Stimulated activated CD8-positive, alpha-beta memory T cell treated with anti-CD3 and anti-CD28 coated beads, Interleukin-4, amount 100 ng/mL, for 4 hours (primary cell): ENCODE results near the gene CAB39L.

Experiments used
- DNase-seq, 2 donors: peaks; one replicate each; pipeline ENCODE4 v3.0.0-alpha.2; 2020; ENCODE audit warnings: low read depth in 2 of 2, low spot score in 1 of 2

The CAB39L gene

DNA sequence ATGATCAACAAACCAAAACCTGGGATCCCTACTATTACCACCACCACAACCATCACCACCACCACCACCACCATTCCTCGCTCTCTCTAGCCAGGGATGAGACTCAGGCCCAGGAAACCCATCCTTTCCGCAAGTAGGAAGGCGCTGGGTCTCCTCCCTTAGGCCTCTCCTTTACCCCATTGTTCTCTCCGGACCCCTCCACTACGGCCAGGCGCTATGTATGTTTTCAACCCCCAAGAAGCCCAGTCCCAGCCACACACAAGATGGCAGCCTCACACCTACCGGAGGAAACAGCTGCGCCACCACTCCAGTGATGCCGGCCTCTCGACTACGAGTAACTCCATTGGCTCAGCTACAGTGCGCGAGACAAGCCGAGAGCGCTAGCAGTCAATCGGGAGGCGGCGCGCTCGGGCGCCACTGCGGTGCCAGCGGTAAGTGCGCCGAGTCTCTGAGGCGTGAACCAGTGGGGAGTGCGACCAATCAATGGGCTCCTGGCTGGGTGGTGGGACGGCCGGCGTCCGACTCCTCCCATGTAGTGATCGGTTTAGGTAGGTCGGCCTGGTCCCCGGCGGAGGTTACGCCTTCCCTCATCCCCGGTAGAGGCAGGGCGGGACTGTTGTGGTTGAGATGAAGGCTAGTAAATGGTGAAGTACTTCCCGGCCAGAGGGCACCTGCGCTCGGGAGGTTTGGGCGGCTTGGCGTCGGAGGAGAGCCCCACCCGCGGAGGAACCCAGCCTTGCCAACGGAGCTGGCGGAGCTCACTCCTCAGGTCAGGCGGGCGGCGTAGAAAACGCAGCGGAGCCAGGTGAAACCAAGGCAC, at the start of gene CAB39L, which contains the start of gene SETDB2:
CAB39L (minus strand) TSS at position 361 of the 820 bp plus-strand sequence. CDS start 61,154 bp downstream, outside the sequence.
SETDB2 (plus strand) TSS at position 571 of the 820 bp plus-strand sequence. CDS start 7,620 bp downstream, outside the sequence.
- DNase-seq, result peak; percentile 95 to 99

DNA sequence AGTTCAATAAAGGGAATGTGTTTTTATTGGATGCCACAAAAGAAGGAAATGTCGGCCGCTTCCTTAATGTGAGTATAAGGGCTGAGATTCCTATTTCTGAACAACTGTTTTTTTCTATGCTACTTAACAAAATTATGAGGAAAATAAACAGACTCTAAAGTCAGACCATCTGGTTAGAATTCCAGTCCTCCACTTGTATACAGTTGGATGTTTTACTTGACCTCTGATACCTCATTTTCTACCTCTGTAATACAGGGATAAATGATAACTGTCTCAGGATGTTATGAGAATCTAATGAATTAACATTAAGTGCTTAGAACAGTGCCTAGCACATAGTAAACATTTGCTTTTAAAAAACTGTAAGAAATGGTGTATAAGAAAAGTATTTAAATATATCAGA, 44.7 kb upstream of the CAB39L start:
- DNase-seq, result no peak

GRCh38 chr13:49481788-49482187, 37.9 kb upstream of the CAB39L start:
- DNase-seq, result no peak

- DNase-seq, result no peak
Observed at GRCh38 chr13:49476529-49476928, 32.7 kb upstream of the CAB39L start.

- DNase-seq, result no peak
Observed at GRCh38 chr13:49472186-49472585, 28.3 kb upstream of the CAB39L start.

DNA sequence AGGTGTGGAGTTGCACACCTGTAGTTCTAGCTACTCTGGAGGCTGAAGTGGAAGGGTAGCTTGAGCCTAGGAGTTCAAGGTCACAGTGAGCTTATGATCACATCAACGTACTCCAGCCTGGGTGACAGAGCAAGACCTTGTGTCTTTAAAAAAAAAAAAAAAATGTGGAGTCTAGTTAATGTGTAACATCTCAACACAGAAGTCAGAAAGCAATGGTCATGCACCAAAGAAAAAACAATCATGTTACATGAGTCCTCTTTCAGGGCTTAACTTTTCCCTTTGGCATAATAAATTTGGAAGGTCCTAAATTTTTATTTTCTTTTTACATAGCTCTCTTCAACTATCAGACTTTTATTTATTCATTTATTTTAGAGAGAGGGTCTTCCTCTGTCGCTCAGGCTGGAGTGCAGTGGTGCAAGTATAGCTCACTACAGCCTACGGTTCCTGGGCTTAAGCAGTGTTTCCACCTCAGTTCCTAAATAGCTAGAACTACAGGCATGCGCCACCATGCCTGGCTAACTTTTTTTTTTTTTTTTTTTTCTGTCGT, 22.5 kb upstream of the CAB39L start:
- DNase-seq, result no peak

DNA sequence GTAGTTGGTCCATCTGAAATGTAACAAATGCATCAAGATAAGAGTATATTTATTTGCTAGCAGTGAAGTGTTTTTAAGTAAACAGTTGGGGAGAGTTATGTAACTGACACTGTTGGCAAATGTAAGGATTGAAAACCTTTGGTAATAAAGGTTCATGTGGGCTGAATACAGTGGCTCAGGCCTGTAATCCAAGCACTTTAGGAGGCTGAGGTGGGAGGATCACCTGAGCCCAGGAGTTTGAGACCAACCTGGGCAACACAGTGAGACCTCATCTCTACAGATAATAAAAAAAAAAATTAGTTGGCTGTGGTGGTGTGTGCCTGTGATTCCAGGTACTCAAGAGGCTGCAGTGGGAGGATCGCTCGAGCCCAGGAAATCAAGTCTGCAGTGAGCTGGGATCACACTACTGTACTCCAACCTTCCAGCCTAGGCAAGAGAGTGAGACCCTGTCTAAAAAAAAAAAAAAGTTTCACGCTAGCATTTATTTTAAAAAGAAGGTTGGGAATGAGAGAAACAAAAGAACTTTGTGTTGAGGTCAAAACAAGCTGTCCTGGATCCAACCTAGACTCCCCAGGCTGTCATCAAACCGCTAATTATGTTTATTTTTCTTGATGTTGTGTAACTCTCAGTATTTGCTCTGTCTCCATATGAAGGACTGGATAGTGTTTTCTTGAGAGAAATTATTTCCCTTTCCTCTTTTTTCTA, 20.9 kb upstream of the CAB39L start:
- DNase-seq, result no peak

- DNase-seq, result no peak
Observed at GRCh38 chr13:49464085-49464484, 20.2 kb upstream of the CAB39L start.

- no peak for DNase-seq
Observed at GRCh38 chr13:49459580-49459979, 15.7 kb upstream of the CAB39L start.

DNA sequence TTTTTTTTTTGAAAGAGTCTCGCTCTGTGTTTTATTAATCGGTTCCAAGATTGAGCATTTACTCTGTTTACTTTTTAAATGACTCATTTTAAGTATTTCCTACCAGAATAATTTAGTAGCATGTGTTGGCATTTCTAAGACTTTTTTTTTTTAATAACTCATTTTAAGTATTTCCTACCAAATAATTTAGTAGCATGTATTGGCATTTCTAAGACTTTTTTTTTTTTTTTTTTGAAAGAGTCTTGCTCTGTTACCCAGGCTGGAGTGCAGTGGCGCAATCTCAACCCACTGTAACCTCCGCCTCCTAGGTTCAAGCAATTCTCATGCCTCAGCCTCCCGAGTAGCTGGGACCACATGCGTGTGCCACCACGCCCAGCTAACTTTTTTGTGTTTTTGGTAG, 13.4 kb upstream of the CAB39L start:
- no peak for DNase-seq

DNA sequence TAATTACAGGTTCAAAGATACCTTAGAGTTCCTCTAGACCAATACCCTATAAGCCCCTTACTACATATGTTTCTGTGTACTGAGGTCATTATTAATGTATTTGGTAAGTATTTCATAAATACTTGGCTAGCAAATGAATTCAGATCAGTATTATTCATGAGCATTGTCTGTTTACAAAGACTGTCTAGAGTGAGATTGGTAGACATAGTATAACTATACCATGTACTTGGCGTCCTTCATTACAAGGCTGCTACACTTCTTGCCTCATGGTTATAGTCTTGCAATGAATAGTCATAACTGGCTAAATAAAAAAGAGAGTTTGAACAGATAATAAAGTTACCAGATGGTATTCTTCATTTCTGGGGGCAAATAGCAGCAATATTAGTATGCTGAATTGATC, 12.3 kb upstream of the CAB39L start:
- no peak for DNase-seq

DNA sequence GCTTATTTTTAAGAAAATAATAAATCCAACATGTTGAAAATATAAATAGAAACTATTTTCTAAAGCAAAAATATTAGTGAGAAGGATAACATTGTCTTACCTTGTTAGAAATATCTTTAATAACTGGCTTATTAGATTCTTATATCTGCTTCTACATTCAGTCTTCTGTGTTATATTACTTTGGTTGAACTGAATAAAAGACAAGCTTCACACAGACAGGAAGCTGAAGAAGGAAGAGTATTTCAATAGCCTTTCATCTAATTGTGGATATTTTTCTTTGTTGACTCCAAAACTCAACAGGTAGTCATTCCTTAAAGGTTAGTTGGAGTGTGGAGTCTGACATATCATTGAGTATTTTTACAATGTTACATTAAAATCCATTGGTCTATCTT, 11.1 kb upstream of the CAB39L start:
- DNase-seq, result no peak

- no peak for DNase-seq
Observed at GRCh38 chr13:49454388-49455006, 10.6 kb upstream of the CAB39L start.

DNA sequence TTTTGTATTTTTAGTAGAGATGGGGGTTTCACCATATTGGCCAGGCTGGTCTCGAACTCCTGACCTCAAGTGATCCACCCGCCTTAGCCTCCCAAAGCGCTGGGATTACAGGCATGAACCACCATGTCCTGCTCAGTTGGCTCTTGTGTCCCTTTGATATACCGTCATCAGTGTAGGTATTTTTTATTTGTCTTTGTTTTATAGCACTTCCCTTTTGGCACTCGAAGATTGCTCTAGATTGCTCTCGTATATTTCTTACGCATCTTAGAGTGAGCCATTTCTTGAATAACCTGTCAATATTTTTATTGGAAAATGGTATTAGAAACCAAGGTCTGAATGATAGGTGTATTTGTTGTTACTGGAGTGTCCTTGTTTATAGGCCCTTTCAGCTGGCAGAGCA, 9.6 kb upstream of the CAB39L start:
- no peak for DNase-seq

GRCh38 chr13:49452725-49453457, 9.0 kb upstream of the CAB39L start:
- DNase-seq, result no peak

DNA sequence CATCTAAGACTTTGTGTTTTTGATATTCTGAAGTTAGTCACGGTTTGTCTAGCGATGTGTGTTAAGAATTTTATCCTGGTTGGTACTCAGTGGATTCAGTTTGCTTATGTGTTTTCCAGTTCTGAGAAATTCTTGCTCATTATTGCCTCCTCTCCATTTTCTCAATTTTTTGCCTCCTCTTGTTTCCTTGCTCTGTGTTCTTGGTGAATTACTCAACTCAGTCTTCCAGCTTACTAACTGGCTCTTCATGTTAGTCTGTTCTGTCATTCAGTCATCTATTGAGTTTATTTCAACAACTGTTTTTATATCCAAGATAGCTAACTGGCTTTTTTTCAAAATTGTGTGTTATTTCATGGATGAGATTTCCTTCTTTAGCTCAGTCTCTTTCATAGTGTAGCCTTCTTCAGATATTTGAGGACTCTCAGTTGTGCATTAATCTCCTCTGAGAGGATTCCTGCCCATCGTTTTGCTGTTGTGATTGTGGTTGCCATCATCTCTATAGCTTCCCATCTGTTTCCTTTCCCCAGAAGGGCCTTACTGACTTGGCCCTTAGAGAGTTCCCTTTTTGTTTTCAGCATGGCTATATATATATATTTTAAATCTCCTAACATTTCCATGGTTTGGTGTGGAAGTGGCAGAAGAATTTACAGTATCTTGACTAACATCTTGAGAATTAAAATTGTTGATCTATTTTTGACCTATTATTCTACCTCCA, 6.4 kb upstream of the CAB39L start:
- no peak for DNase-seq

- DNase-seq, result no peak
Observed at GRCh38 chr13:49448753-49449152, 4.9 kb upstream of the CAB39L start.

GRCh38 chr13:49446473-49446872, 2.6 kb upstream of the CAB39L start:
- no peak for DNase-seq

- DNase-seq, result no peak
Observed at GRCh38 chr13:49444524-49445395, 896 bp upstream of the CAB39L start.
